SK-N-SH treated with all-trans-retinoic acid at 6 μM for 48 hours (cell line): ENCODE measurements around the gene GREB1.

Source experiments
- ARNTL ChIP-seq: fragments of 450-650 bp; formaldehyde crosslinking; IDR thresholded peaks from 2 replicates; pipeline ENCODE4 v1.5.0; 2020; ENCODE audit warnings: low read depth, mild to moderate bottlenecking, moderate library complexity, borderline replicate concordance
- BACH2 ChIP-seq: fragments of 250-450 bp; sonication (Bioruptor Pico); IDR thresholded peaks from 2 replicates; pipeline ENCODE4 v1.9.0; 2021; ENCODE audit warnings: mild to moderate bottlenecking, borderline replicate concordance
- CSRNP3 ChIP-seq: fragments of 250-450 bp; sonication (Bioruptor Pico); IDR thresholded peaks from 2 replicates; pipeline ENCODE4 v1.5.1; 2021; ENCODE audit warnings: mild to moderate bottlenecking, moderate library complexity
- PATZ1 ChIP-seq: fragments of 250-450 bp; sonication (Bioruptor Pico); IDR thresholded peaks from 2 replicates; pipeline ENCODE4 v1.8.0; 2020; ENCODE audit warnings: mild to moderate bottlenecking, moderate library complexity, borderline replicate concordance
- ZC3H10 ChIP-seq: fragments of 250-450 bp; sonication (Bioruptor Pico); IDR thresholded peaks from 2 replicates; pipeline ENCODE4 v1.5.1; 2021; ENCODE audit warnings: mild to moderate bottlenecking, moderate library complexity
- ZFP30 ChIP-seq: fragments of 450-650 bp; formaldehyde crosslinking; IDR thresholded peaks from 2 replicates; pipeline ENCODE4 v1.5.0; 2022; ENCODE audit warnings: mild to moderate bottlenecking, moderate library complexity
- ZNF8 ChIP-seq: fragments of 450-650 bp; formaldehyde crosslinking; IDR thresholded peaks from 2 replicates; pipeline ENCODE4 v1.5.0; 2020; ENCODE audit warnings: mild to moderate bottlenecking, moderate library complexity

- no peak for TF ChIP-seq BACH2 (CRISPR knock-in tag)
- no peak for TF ChIP-seq ZFP30 (CRISPR knock-in tag)
- no peak for TF ChIP-seq ARNTL (CRISPR knock-in tag)
- TF ChIP-seq CSRNP3 (CRISPR knock-in tag) = no peak
- TF ChIP-seq ZC3H10 (CRISPR knock-in tag) = no peak
- TF ChIP-seq ZNF8 (CRISPR knock-in tag) = no peak
- no peak for TF ChIP-seq PATZ1 (CRISPR knock-in tag)
These were observed 56.3 kb downstream of the GREB1 start for GRCh38 chr2:11590193-11590592.
